Measurements from ENCODE around the gene DLGAP4.

The DLGAP4 gene

GRCh38 chr20:36526521-36527011 lies 220.4 kb downstream of the DLGAP4 start:
- no peak overlapping the region for H3K4me3 ChIP-seq (ENCODE audit: low read length)
- no peak for DNase-seq (ENCODE audit: low read depth)
- TF ChIP-seq CTCF (conservative IDR thresholded peaks at IDR 0.05; ENCODE audit: low read length) = no peak

GRCh38 chr20:36527331-36528125 lies 221.4 kb downstream of the DLGAP4 start:
- H3K4me3 ChIP-seq (ENCODE audit: low read length) = no peak overlapping the region
- TF ChIP-seq CTCF (conservative IDR thresholded peaks at IDR 0.05; ENCODE audit: low read length) = no peak
- no peak for DNase-seq (ENCODE audit: low read depth)

- TF ChIP-seq CTCF (conservative IDR thresholded peaks at IDR 0.05; ENCODE audit: low read length) = no peak
- DNase-seq (ENCODE audit: low read depth) = no peak
- no peak overlapping the region for H3K4me3 ChIP-seq (ENCODE audit: low read length)
Observed at GRCh38 chr20:36528176-36528874, 222.2 kb downstream of the DLGAP4 start.

GRCh38 chr20:36528875-36529417 lies 222.8 kb downstream of the DLGAP4 start:
- no peak for DNase-seq (ENCODE audit: low read depth)
- no peak for TF ChIP-seq CTCF (conservative IDR thresholded peaks at IDR 0.05; ENCODE audit: low read length)
- no peak overlapping the region for H3K4me3 ChIP-seq (ENCODE audit: low read length)

- no peak for DNase-seq (ENCODE audit: low read depth)
- no peak overlapping the region for H3K4me3 ChIP-seq (ENCODE audit: low read length)
- TF ChIP-seq CTCF (conservative IDR thresholded peaks at IDR 0.05; ENCODE audit: low read length) = no peak
Observed at GRCh38 chr20:36532388-36532787, 226.2 kb downstream of the DLGAP4 start.

- TF ChIP-seq CTCF (conservative IDR thresholded peaks at IDR 0.05; ENCODE audit: low read length) = no peak
- no peak overlapping the region for H3K4me3 ChIP-seq (ENCODE audit: low read length)
- DNase-seq (ENCODE audit: low read depth) = no peak
Observed at GRCh38 chr20:36532822-36533221, 226.7 kb downstream of the DLGAP4 start.

Data from AG10803 (cell line).